HCT116 (cell line): Measurements from ENCODE around the gene TRPM1.

ENCODE experiments used
- EZH2 ChIP-seq: fragments of 200-600 bp; sonication (generic); IDR thresholded peaks from 2 replicates; pipeline ENCODE4 v1.6.1; 2017; ENCODE audit warnings: antibody characterized with exemption, mixed run types
- EZH2phosphoT487 ChIP-seq: fragments of 200-600 bp; IDR thresholded peaks from 2 replicates; pipeline ENCODE4 v1.6.1; 2018; ENCODE audit warnings: antibody characterized with exemption, borderline replicate concordance
- FOSL1 ChIP-seq: IDR thresholded peaks from 2 replicates; pipeline ENCODE4 v1.6.1; 2012; ENCODE audit warnings: low read depth
- JUND ChIP-seq: IDR thresholded peaks from 2 replicates; pipeline ENCODE4 v1.6.1; 2012
- POLR2A ChIP-seq: IDR thresholded peaks from 2 replicates; pipeline ENCODE4 v1.7.0; 2011; ENCODE audit warnings: borderline replicate concordance; ENCODE audit not compliant: insufficient read depth, insufficient read length; ENCODE audit errors: extremely low read depth
- RAD21 ChIP-seq: IDR thresholded peaks from 2 replicates; pipeline ENCODE4 v1.6.1; 2012; ENCODE audit warnings: low read depth, mild to moderate bottlenecking
- SIN3A ChIP-seq: IDR thresholded peaks from 2 replicates; pipeline ENCODE4 v1.6.1; 2012; ENCODE audit warnings: low read depth
- TCF7L2 ChIP-seq: IDR thresholded peaks from 2 replicates; pipeline ENCODE4 v1.7.0; 2011; ENCODE audit warnings: borderline replicate concordance, inconsistent platforms; ENCODE audit not compliant: insufficient read depth, insufficient read length; ENCODE audit errors: extremely low read depth
- TF ChIP-seq, protein P1 (sequence below), 3 experiments: fragments of 200-600 bp in 1 of 3; sonication (generic) in 1 of 3; IDR thresholded peaks in 2 of 3; conservative IDR thresholded peaks in 1 of 3; 2 replicates each; pipeline ENCODE4 v1.5.1; 2012 to 2017; ENCODE audit warnings: low read depth in 2 of 3, low read length in 2 of 3, antibody characterized with exemption in 1 of 3, borderline replicate concordance in 1 of 3, control low read depth in 1 of 3, mild to moderate bottlenecking in 1 of 3, mixed read lengths in 1 of 3, mixed run types in 1 of 3, moderate library complexity in 1 of 3; ENCODE audit not compliant: insufficient read depth in 1 of 3
- TF ChIP-seq, protein P2 (sequence below): IDR thresholded peaks from 2 replicates; pipeline ENCODE4 v1.6.1; 2012

DNA sequence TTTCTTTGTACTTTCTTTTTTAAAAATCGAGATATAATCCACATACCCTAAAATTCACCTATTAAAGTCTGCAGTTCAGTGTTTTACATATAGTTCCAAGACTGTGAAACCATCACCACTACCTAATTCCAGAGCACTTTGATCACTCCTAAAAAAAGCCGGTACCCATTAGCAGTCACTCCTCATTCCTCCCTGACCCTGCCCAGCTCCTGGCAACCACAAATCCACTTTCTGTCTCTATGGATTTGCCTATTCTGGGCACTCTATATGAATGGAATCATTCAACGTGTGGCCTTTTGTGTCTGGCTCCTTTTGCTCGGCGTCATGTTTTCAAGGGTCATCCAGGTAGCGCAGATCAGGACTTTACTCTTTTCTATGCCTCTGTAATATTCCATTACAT is 17.3 kb downstream of the TRPM1 start:
- TF ChIP-seq TCF7L2, result no peak
- TF ChIP-seq, protein P1, sequence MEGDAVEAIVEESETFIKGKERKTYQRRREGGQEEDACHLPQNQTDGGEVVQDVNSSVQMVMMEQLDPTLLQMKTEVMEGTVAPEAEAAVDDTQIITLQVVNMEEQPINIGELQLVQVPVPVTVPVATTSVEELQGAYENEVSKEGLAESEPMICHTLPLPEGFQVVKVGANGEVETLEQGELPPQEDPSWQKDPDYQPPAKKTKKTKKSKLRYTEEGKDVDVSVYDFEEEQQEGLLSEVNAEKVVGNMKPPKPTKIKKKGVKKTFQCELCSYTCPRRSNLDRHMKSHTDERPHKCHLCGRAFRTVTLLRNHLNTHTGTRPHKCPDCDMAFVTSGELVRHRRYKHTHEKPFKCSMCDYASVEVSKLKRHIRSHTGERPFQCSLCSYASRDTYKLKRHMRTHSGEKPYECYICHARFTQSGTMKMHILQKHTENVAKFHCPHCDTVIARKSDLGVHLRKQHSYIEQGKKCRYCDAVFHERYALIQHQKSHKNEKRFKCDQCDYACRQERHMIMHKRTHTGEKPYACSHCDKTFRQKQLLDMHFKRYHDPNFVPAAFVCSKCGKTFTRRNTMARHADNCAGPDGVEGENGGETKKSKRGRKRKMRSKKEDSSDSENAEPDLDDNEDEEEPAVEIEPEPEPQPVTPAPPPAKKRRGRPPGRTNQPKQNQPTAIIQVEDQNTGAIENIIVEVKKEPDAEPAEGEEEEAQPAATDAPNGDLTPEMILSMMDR (IDR thresholded peaks at IDR 0.05 in 2 of 3, conservative IDR thresholded peaks at IDR 0.05 in 1 of 3; ENCODE audit: borderline replicate concordance in 1 of 3, insufficient read depth in 1 of 3, low read depth in 2 of 3, low read length in 2 of 3), result no peak
- TF ChIP-seq, protein P2, sequence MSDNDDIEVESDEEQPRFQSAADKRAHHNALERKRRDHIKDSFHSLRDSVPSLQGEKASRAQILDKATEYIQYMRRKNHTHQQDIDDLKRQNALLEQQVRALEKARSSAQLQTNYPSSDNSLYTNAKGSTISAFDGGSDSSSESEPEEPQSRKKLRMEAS, result no peak
- no peak for TF ChIP-seq EZH2
- no peak for TF ChIP-seq POLR2A
- TF ChIP-seq FOSL1, result no peak
- TF ChIP-seq JUND, result no peak
- no peak for TF ChIP-seq EZH2phosphoT487
- no peak for TF ChIP-seq RAD21
- TF ChIP-seq SIN3A, result no peak
